HepG2 (cell line): Measurements from ENCODE around the gene YIF1B. TPM values are rescaled to one million over a fixed set of nuclear protein-coding genes. Genes with fewer than 3 reads are reported as not detected.

Source experiments
- HNRNPUL1 ChIP-seq: fragments of 200-400 bp; formaldehyde crosslinking; IDR thresholded peaks from 2 replicates; pipeline ENCODE4 v1.6.1; 2017; ENCODE audit warnings: low read depth, mild to moderate bottlenecking, low read length, moderate library complexity
- SMARCE1 ChIP-seq: fragments of 450-650 bp; IDR thresholded peaks from 2 replicates; pipeline ENCODE4 v1.6.1; 2017; ENCODE audit warnings: borderline replicate concordance
- ZBED4 ChIP-seq: sonication (generic); formaldehyde crosslinking; IDR thresholded peaks from 2 replicates; pipeline ENCODE4 v1.4.0; 2020; ENCODE audit warnings: missing genetic modification reagents, borderline replicate concordance
- ZBTB37 ChIP-seq: sonication (generic); formaldehyde crosslinking; IDR thresholded peaks from 2 replicates; pipeline ENCODE4 v1.4.0; 2020; ENCODE audit warnings: mild to moderate bottlenecking, missing genetic modification reagents
- ZMAT3 ChIP-seq: sonication (generic); formaldehyde crosslinking; conservative IDR thresholded peaks from 2 replicates; pipeline ENCODE4 v1.7.0; 2021; ENCODE audit warnings: missing genetic modification reagents
- ZNF17 ChIP-seq: sonication (generic); formaldehyde crosslinking; IDR thresholded peaks from 2 replicates; pipeline ENCODE4 v1.5.0; 2020; ENCODE audit warnings: mild to moderate bottlenecking, missing genetic modification reagents
- ZNF549 ChIP-seq: sonication (generic); formaldehyde crosslinking; IDR thresholded peaks from 2 replicates; pipeline ENCODE4 v1.5.0; 2020; ENCODE audit warnings: missing genetic modification reagents
- ZSCAN5A ChIP-seq: sonication (generic); formaldehyde crosslinking; IDR thresholded peaks from 2 replicates; pipeline ENCODE4 v1.8.0; 2022; ENCODE audit warnings: mild to moderate bottlenecking, missing genetic modification reagents, borderline replicate concordance
- polyA plus RNA-seq, 8 experiments: library from polyadenylated mRNA; depleted of rRNA in 3 of 8; stranded (reverse) in 7 of 8; unstranded in 1 of 8; fragments of >200 nt; fragmentation: Illumina TruSeq in 4 of 8; extraction: Trizol in 4 of 8; gene quantifications; 2 replicates each; pipeline versions ENCODE4 v1.2.1 to v1.2.3, GENCODE V29; 2011 to 2016; ENCODE audit warnings: low read depth in 4 of 8, missing spikeins in 1 of 8, mixed read lengths in 1 of 8; ENCODE audit not compliant: insufficient read depth in 1 of 8
- total RNA-seq, 5 experiments: library from RNA; depleted of rRNA; stranded (reverse); fragments of >200 nt; fragmentation: Illumina TruSeq; extraction: Trizol; gene quantifications; 2 replicates each; pipeline ENCODE4 v1.2.3, GENCODE V29; 2016; ENCODE audit warnings: low read depth in 1 of 5

Gene YIF1B
- total and polyA plus RNA-seq, 2 of the 13 experiments (the other 11 are each of a cell fraction or from before 2014, with no cell fraction given): 41.4 to 85.2 TPM

- TF ChIP-seq ZBTB37 (CRISPR knock-in tag): no peak
- no peak for TF ChIP-seq SMARCE1
- TF ChIP-seq ZBED4 (CRISPR knock-in tag): no peak
- no peak for TF ChIP-seq ZNF17 (CRISPR knock-in tag)
- no peak for TF ChIP-seq ZSCAN5A (CRISPR knock-in tag)
- no peak for TF ChIP-seq HNRNPUL1
- no peak for TF ChIP-seq ZNF549 (CRISPR knock-in tag)
- TF ChIP-seq ZMAT3: no peak
Observed at GRCh38 chr19:38298821-38299680, 16.7 kb downstream of the YIF1B start (continued).
